Large intestine (tissue), 12 donors: ENCODE data around the gene MYORG. TPM values are rescaled to one million over a fixed set of nuclear protein-coding genes. Genes with fewer than 3 reads are reported as not detected.
A peak's percentile ranks its signal among the peaks of the same experiment; 100 is the strongest.

Experiments
- DNase-seq, 2 donors: peaks; one replicate each; pipeline versions ENCODE4 v3.0.0 to v3.0.0-alpha.2; 2013
- H3K27ac ChIP-seq: one replicate; pipeline ENCODE4 v1.5.1; 2013; ENCODE audit warnings: low read length
- H3K27me3 ChIP-seq: 2 replicates; pipeline ENCODE4 v1.6.1; 2013; ENCODE audit warnings: low read length; ENCODE audit not compliant: control insufficient read depth, insufficient read depth
- H3K36me3 ChIP-seq: 2 replicates; pipeline ENCODE4 v1.6.1; 2013; ENCODE audit warnings: low read length; ENCODE audit not compliant: control insufficient read depth, insufficient read depth
- H3K4me1 ChIP-seq: one replicate; pipeline ENCODE4 v1.6.1; 2013; ENCODE audit warnings: low read length; ENCODE audit not compliant: control insufficient read depth, insufficient read depth
- H3K4me3 ChIP-seq: one replicate; pipeline ENCODE4 v1.5.1; 2013; ENCODE audit warnings: low read length
- H3K9me3 ChIP-seq: one replicate; pipeline ENCODE4 v1.6.1; 2013; ENCODE audit warnings: mild to moderate bottlenecking, low read depth, low read length, moderate library complexity; ENCODE audit not compliant: control insufficient read depth
- WGBS: methylation state at CpG from one replicate; pipeline ENCODE4 v1.1.5; 2013; ENCODE audit warnings: low lambda C conversion rate; ENCODE audit not compliant: insufficient coverage; 5-methylcytosine and 5-hydroxymethylcytosine counted together
- long read RNA-seq, 11 donors: transcript quantifications; one replicate each; lab custom pipeline, GENCODE V29; 2026
- polyA plus RNA-seq: library from polyadenylated mRNA; unstranded; fragments of 120-200 nt; gene quantifications from one replicate; pipeline ENCODE4 v1.2.1, GENCODE V29; 2013

The MYORG gene
- 60.9 TPM for polyA plus RNA-seq
- long read RNA-seq, donor 1, full-length matches to known transcripts = 6 of 6 reads
- long read RNA-seq, donor 1, partial matches to known transcripts = 0 of 6 reads
- long read RNA-seq, donor 1, other reads (novel, unspliced or antisense) = 0 of 6 reads
- long read RNA-seq, donor 2, full-length matches to known transcripts = 25 of 43 reads
- long read RNA-seq, donor 2, partial matches to known transcripts = 18 of 43 reads
- long read RNA-seq, donor 2, other reads (novel, unspliced or antisense) = 0 of 43 reads
- long read RNA-seq, donor 3 = 0 reads
- long read RNA-seq, donor 4, full-length matches to known transcripts = 2 of 2 reads
- long read RNA-seq, donor 4, partial matches to known transcripts = 0 of 2 reads
- long read RNA-seq, donor 4, other reads (novel, unspliced or antisense) = 0 of 2 reads
- long read RNA-seq, donor 5, full-length matches to known transcripts = 8 of 8 reads
- long read RNA-seq, donor 5, partial matches to known transcripts = 0 of 8 reads
- long read RNA-seq, donor 5, other reads (novel, unspliced or antisense) = 0 of 8 reads
- long read RNA-seq, donor 6, full-length matches to known transcripts = 15 of 37 reads
- long read RNA-seq, donor 6, partial matches to known transcripts = 22 of 37 reads
- long read RNA-seq, donor 6, other reads (novel, unspliced or antisense) = 0 of 37 reads
- long read RNA-seq, donor 7, full-length matches to known transcripts = 11 of 11 reads
- long read RNA-seq, donor 7, partial matches to known transcripts = 0 of 11 reads
- long read RNA-seq, donor 7, other reads (novel, unspliced or antisense) = 0 of 11 reads
- long read RNA-seq, donor 8, full-length matches to known transcripts = 18 of 18 reads
- long read RNA-seq, donor 8, partial matches to known transcripts = 0 of 18 reads
- long read RNA-seq, donor 8, other reads (novel, unspliced or antisense) = 0 of 18 reads
- long read RNA-seq, donor 9, full-length matches to known transcripts = 8 of 8 reads
- long read RNA-seq, donor 9, partial matches to known transcripts = 0 of 8 reads
- long read RNA-seq, donor 9, other reads (novel, unspliced or antisense) = 0 of 8 reads
- long read RNA-seq, donor 10, full-length matches to known transcripts = 18 of 18 reads
- long read RNA-seq, donor 10, partial matches to known transcripts = 0 of 18 reads
- long read RNA-seq, donor 10, other reads (novel, unspliced or antisense) = 0 of 18 reads
- long read RNA-seq, donor 11, full-length matches to known transcripts = 9 of 9 reads
- long read RNA-seq, donor 11, partial matches to known transcripts = 0 of 9 reads
- long read RNA-seq, donor 11, other reads (novel, unspliced or antisense) = 0 of 9 reads

- Histone ChIP-seq H3K4me1 (peaks cover 36% of the 10 kb centered on the region), H3K36me3 (peaks cover 9% of the 10 kb centered on the region), H3K4me3 (peak within 1 kb of the TSS; percentile 98), H3K27ac (peak within 1 kb of the TSS; percentile 96), H3K27me3 (peaks cover 22% of the 10 kb centered on the region), H3K9me3 (peaks cover 10% of the 10 kb centered on the region)
- WGBS = no CpG with 5 or more reads among the region's 54 CpGs
- DNase-seq = peak; percentile 98 to 99
Measured at GRCh38 chr9:34376596-34377403, at the start of gene MYORG. TSS of gene MYORG (minus strand) at chr9:34376898. CDS start at chr9:34372943, 3,955 bp downstream.

GRCh38 chr9:34419716-34420504 is 43.2 kb upstream of the MYORG start:
- Histone ChIP-seq H3K27me3 (no peaks in the 10 kb centered on the region), H3K9me3 (no peaks in the 10 kb centered on the region), H3K27ac (no peak overlapping the region), H3K4me1 (no peaks in the 10 kb centered on the region), H3K4me3 (no peak overlapping the region), H3K36me3 (no peaks in the 10 kb centered on the region)
- WGBS = 50% methylated on average over 1 of the region's 4 CpGs
- DNase-seq = no peak

- WGBS = no CpG with 5 or more reads among the region's 3 CpGs
- Histone ChIP-seq H3K27me3 (no peaks in the 10 kb centered on the region), H3K4me3 (no peak overlapping the region), H3K36me3 (no peaks in the 10 kb centered on the region), H3K4me1 (no peaks in the 10 kb centered on the region), H3K27ac (no peak overlapping the region), H3K9me3 (no peaks in the 10 kb centered on the region)
- DNase-seq = no peak
Measured at GRCh38 chr9:34417734-34418133, 41.0 kb upstream of the MYORG start.

- DNase-seq = peak in 1 of 2 donors; percentile 30
- WGBS = no CpG with 5 or more reads among the region's 6 CpGs
Measured at GRCh38 chr9:34413231-34413852, 36.6 kb upstream of the MYORG start.

GRCh38 chr9:34412336-34412735 is 35.6 kb upstream of the MYORG start:
- no peak overlapping the region for H3K4me3 ChIP-seq
- no peak for DNase-seq
- H3K27ac ChIP-seq = no peak overlapping the region
- 100% methylated on average over 1 of the region's 1 CpG for WGBS
- H3K36me3 ChIP-seq = no peaks in the 10 kb centered on the region
- H3K9me3 ChIP-seq = no peaks in the 10 kb centered on the region
- H3K27me3 ChIP-seq = no peaks in the 10 kb centered on the region
- H3K4me1 ChIP-seq = no peaks in the 10 kb centered on the region

More at GRCh38 chr9:34413231-34413852, 36.6 kb upstream of the MYORG start:
- Histone ChIP-seq H3K27ac (no peak overlapping the region), H3K27me3 (no peaks in the 10 kb centered on the region), H3K36me3 (no peaks in the 10 kb centered on the region), H3K4me1 (no peaks in the 10 kb centered on the region), H3K9me3 (no peaks in the 10 kb centered on the region), H3K4me3 (no peak overlapping the region)

- WGBS = no CpG with 5 or more reads among the region's 2 CpGs
- no peaks in the 10 kb centered on the region for H3K9me3 ChIP-seq
- DNase-seq = no peak
- H3K27ac ChIP-seq = no peak overlapping the region
- H3K4me1 ChIP-seq = no peaks in the 10 kb centered on the region
- H3K4me3 ChIP-seq = no peak overlapping the region
- no peaks in the 10 kb centered on the region for H3K36me3 ChIP-seq
- no peaks in the 10 kb centered on the region for H3K27me3 ChIP-seq
Measured at GRCh38 chr9:34409154-34409553, 32.5 kb upstream of the MYORG start.

- no peak overlapping the region for H3K4me3 ChIP-seq
- H3K27ac ChIP-seq = no peak overlapping the region
- H3K27me3 ChIP-seq = no peaks in the 10 kb centered on the region
- H3K36me3 ChIP-seq = no peaks in the 10 kb centered on the region
- H3K9me3 ChIP-seq = no peaks in the 10 kb centered on the region
- DNase-seq = no peak
- WGBS = 90% methylated on average over 1 of the region's 1 CpG
- H3K4me1 ChIP-seq = no peaks in the 10 kb centered on the region
Measured at GRCh38 chr9:34408173-34408572, 31.5 kb upstream of the MYORG start.

GRCh38 chr9:34406219-34406618 is 29.5 kb upstream of the MYORG start:
- no peak for DNase-seq
- WGBS = 67% methylated on average over 1 of the region's 1 CpG
- Histone ChIP-seq H3K4me1 (no peaks in the 10 kb centered on the region), H3K36me3 (no peaks in the 10 kb centered on the region), H3K9me3 (no peaks in the 10 kb centered on the region), H3K4me3 (no peak overlapping the region), H3K27me3 (no peaks in the 10 kb centered on the region), H3K27ac (no peak overlapping the region)

- Histone ChIP-seq H3K27me3 (no peaks in the 10 kb centered on the region), H3K4me1 (no peaks in the 10 kb centered on the region), H3K4me3 (no peak overlapping the region), H3K9me3 (no peaks in the 10 kb centered on the region), H3K27ac (no peak overlapping the region), H3K36me3 (no peaks in the 10 kb centered on the region)
- no CpG with 5 or more reads among the region's 7 CpGs for WGBS
- DNase-seq = no peak
Measured at GRCh38 chr9:34405719-34406118, 29.0 kb upstream of the MYORG start.
